Fibroblast of lung (primary cell): ENCODE data around the gene SPATA2L. TPM values are rescaled to one million over a fixed set of nuclear protein-coding genes. Genes with fewer than 3 reads are reported as not detected.

Source experiments
- DNase-seq, 2 donors: peaks; one replicate each; pipeline versions ENCODE4 v3.0.0 to v3.0.0-alpha.2; 2010; ENCODE audit warnings: low read depth in 2 of 2
- H2AFZ ChIP-seq: 2 replicates; pipeline ENCODE4 v1.5.1; 2012; ENCODE audit warnings: low read length, control low read depth, inconsistent platforms
- H3K27ac ChIP-seq: 2 replicates; pipeline ENCODE4 v1.5.1; 2011; ENCODE audit warnings: low read length, control low read depth; ENCODE audit not compliant: insufficient read depth
- H3K27me3 ChIP-seq: 2 replicates; pipeline ENCODE4 v1.5.1; 2011; ENCODE audit warnings: mild to moderate bottlenecking, low read length; ENCODE audit not compliant: control insufficient read depth, insufficient read depth
- H3K36me3 ChIP-seq: 2 replicates; pipeline ENCODE4 v1.5.1; 2011; ENCODE audit warnings: low read length; ENCODE audit not compliant: control insufficient read depth, insufficient read depth
- H3K4me1 ChIP-seq: 2 replicates; pipeline ENCODE4 v1.5.1; 2011; ENCODE audit warnings: low read length; ENCODE audit not compliant: control insufficient read depth, insufficient read depth; ENCODE audit errors: extremely low read depth
- H3K4me2 ChIP-seq: 2 replicates; pipeline ENCODE4 v1.5.1; 2011; ENCODE audit warnings: low read length, control low read depth; ENCODE audit not compliant: insufficient read depth; ENCODE audit errors: extremely low read depth
- H3K4me3 ChIP-seq, 4 experiments: fragments of 200-600 bp in 1 of 4; sonication (generic) in 1 of 4; replicated peaks in 1 of 4; 2 replicates each; pipeline ENCODE4 v1.5.1; 2011 to 2016; ENCODE audit warnings: low read length in 4 of 4, low read depth in 3 of 4, mild to moderate bottlenecking in 3 of 4, control low read depth in 2 of 4, inconsistent platforms in 1 of 4, mixed read lengths in 1 of 4; ENCODE audit not compliant: insufficient read depth in 1 of 4; ENCODE audit errors: control extremely low read depth in 1 of 4
- H3K79me2 ChIP-seq: 2 replicates; pipeline ENCODE4 v1.5.1; 2012; ENCODE audit warnings: mild to moderate bottlenecking, low read length, inconsistent platforms; ENCODE audit not compliant: control insufficient read depth, insufficient read depth
- H3K9ac ChIP-seq: 2 replicates; pipeline ENCODE4 v1.5.1; 2011; ENCODE audit warnings: mild to moderate bottlenecking, low read length, control low read depth; ENCODE audit not compliant: insufficient read depth
- H3K9me3 ChIP-seq: 2 replicates; pipeline ENCODE4 v1.5.1; 2012; ENCODE audit warnings: low read depth, low read length; ENCODE audit not compliant: control insufficient read depth, insufficient read depth
- H4K20me1 ChIP-seq: 2 replicates; pipeline ENCODE4 v1.5.1; 2011; ENCODE audit warnings: low read length; ENCODE audit not compliant: control insufficient read depth, insufficient read depth; ENCODE audit errors: extremely low read depth
- EZH2 ChIP-seq: IDR thresholded peaks from 2 replicates; pipeline ENCODE4 v1.5.1; 2012; ENCODE audit warnings: low read length, control low read depth, mild to moderate bottlenecking; ENCODE audit errors: missing control alignments
- polyA plus RNA-seq, 2 donors: library from polyadenylated mRNA; depleted of rRNA in 1 of 2; stranded (reverse) in 1 of 2; unstranded in 1 of 2; fragments of >200 nt; gene quantifications; 2 replicates each; pipeline ENCODE4 v1.2.1, GENCODE V29; 2011 to 2012; ENCODE audit warnings: missing spikeins in 1 of 2
- total RNA-seq: library from RNA; depleted of rRNA; stranded (reverse); fragments of >200 nt; gene quantifications from 2 replicates; pipeline ENCODE4 v1.2.1, GENCODE V29; 2014
- TF ChIP-seq, protein P1 (sequence below), 2 donors: IDR thresholded peaks in 1 of 2; conservative IDR thresholded peaks in 1 of 2; 1 replicate in 1 of 2; 2 replicates in 1 of 2; pipeline ENCODE4 v1.5.1; 2011 to 2012; ENCODE audit warnings: low read length in 2 of 2, control low read depth in 1 of 2, inconsistent platforms in 1 of 2, low read depth in 1 of 2, mild to moderate bottlenecking in 1 of 2

Gene SPATA2L
- total and polyA plus RNA-seq, 2 donors (not counting 1 experiment from before 2014, with no cell fraction given), result 1.7 to 7.3 TPM

DNA sequence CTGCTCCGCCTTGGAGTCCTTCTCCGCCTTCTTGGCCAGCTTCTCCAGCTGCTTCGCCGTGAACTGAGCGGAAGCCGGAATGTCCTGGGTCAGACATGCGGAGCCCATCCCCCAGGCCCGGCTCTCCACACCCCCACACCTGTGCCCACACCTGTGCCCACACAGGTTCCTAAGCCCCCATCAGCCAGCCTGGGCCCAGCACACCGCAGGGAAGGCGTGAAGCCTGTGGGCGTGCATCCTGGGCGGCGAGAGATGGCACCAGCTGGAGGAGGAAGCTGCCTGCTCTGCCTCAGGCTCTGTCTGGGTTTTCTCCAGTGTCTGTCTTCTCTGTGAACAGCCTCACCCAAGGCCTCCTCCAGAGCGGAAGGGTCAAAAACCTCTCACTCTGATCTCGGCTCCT lies 49.9 kb downstream of the SPATA2L start:
- Histone ChIP-seq H3K4me2 (no peak overlapping the region), H3K9me3 (no peaks in the 10 kb centered on the region), H3K4me3 (no peak overlapping the region), H4K20me1 (no peaks in the 10 kb centered on the region), H3K27me3 (no peaks in the 10 kb centered on the region), H3K27ac (no peak overlapping the region), H3K79me2 (peaks cover 36% of the 10 kb centered on the region), H3K9ac (no peak overlapping the region), H2AFZ (no peak overlapping the region), H3K36me3 (peaks cover 13% of the 10 kb centered on the region), H3K4me1 (peaks cover 3% of the 10 kb centered on the region)
- DNase-seq, result no peak
- TF ChIP-seq, protein P1, sequence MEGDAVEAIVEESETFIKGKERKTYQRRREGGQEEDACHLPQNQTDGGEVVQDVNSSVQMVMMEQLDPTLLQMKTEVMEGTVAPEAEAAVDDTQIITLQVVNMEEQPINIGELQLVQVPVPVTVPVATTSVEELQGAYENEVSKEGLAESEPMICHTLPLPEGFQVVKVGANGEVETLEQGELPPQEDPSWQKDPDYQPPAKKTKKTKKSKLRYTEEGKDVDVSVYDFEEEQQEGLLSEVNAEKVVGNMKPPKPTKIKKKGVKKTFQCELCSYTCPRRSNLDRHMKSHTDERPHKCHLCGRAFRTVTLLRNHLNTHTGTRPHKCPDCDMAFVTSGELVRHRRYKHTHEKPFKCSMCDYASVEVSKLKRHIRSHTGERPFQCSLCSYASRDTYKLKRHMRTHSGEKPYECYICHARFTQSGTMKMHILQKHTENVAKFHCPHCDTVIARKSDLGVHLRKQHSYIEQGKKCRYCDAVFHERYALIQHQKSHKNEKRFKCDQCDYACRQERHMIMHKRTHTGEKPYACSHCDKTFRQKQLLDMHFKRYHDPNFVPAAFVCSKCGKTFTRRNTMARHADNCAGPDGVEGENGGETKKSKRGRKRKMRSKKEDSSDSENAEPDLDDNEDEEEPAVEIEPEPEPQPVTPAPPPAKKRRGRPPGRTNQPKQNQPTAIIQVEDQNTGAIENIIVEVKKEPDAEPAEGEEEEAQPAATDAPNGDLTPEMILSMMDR (conservative IDR thresholded peaks at IDR 0.05 in 1 of 2, IDR thresholded peaks at IDR 0.05 in 1 of 2; ENCODE audit: low read depth in 1 of 2, low read length in 2 of 2), result no peak
- TF ChIP-seq EZH2, result no peak

DNA sequence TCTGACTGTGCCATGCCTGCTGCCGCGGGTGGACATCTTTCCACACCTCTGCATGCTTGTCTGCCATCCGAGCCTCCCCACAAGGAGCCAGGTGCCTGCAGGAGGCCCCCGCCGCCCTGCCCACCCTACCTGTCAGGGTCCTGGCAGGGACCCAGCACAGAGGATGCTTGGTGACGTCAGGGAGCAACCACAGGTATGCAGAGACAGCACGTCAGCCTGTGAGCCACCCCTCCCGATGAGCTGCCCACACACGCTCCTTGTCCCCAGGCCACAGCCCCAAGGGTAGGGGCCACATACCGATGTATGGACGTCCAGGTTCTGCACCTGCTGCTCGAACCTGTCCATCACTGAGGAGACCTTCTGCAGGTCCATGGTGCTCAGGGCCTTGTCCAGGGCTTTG lies 54.6 kb downstream of the SPATA2L start:
- Histone ChIP-seq H3K4me2 (no peak overlapping the region), H3K9ac (no peak overlapping the region), H3K4me1 (no peaks in the 10 kb centered on the region), H3K27ac (no peak overlapping the region), H2AFZ (no peak overlapping the region), H3K36me3 (peaks cover 26% of the 10 kb centered on the region), H3K9me3 (no peaks in the 10 kb centered on the region), H4K20me1 (no peaks in the 10 kb centered on the region), H3K27me3 (no peaks in the 10 kb centered on the region), H3K4me3 (no peak overlapping the region), H3K79me2 (peaks cover 8% of the 10 kb centered on the region)
- no peak for TF ChIP-seq EZH2
- TF ChIP-seq, protein P1 (conservative IDR thresholded peaks at IDR 0.05 in 1 of 2, IDR thresholded peaks at IDR 0.05 in 1 of 2; ENCODE audit: low read depth in 1 of 2, low read length in 2 of 2), result no peak
- no peak for DNase-seq

Other genes with a start within 250 kb of the SPATA2L start
- 39.8 and 71.2 TPM in 2 replicates for gene ANKRD11, start 211.1 kb downstream of the SPATA2L start, total RNA-seq
- gene ANKRD11, start 211.1 kb downstream of the SPATA2L start, polyA plus RNA-seq, result 41.5 and 48.8 TPM in 2 replicates
- gene SPG7, start 193.3 kb downstream of the SPATA2L start, total RNA-seq, result 83.5 and 107 TPM in 2 replicates
- 35.1 and 53.3 TPM in 2 replicates for gene SPG7, start 193.3 kb downstream of the SPATA2L start, polyA plus RNA-seq
- 3,823 and 3,824 TPM in 2 replicates for gene RPL13, start 141.0 kb downstream of the SPATA2L start, total RNA-seq
- 1,441 and 1,442 TPM in 2 replicates for gene RPL13, start 141.0 kb downstream of the SPATA2L start, polyA plus RNA-seq
- 13.1 and 53.0 TPM in 2 replicates for gene CPNE7, start 125.9 kb downstream of the SPATA2L start, total RNA-seq
- gene CPNE7, start 125.9 kb downstream of the SPATA2L start, polyA plus RNA-seq, result 10.2 and 14.5 TPM in 2 replicates
- under 0.01 and 0.17 TPM in 2 replicates for gene DPEP1, start 88.1 kb downstream of the SPATA2L start, total RNA-seq
- gene DPEP1, start 88.1 kb downstream of the SPATA2L start, polyA plus RNA-seq, result not detected in 2 replicates
- 60.9 and 66.2 TPM in 2 replicates for gene CHMP1A, start 44.0 kb downstream of the SPATA2L start, total RNA-seq
- gene CHMP1A, start 44.0 kb downstream of the SPATA2L start, polyA plus RNA-seq, result 61.0 and 65.3 TPM in 2 replicates
- 1.5 and 2.0 TPM in 2 replicates for gene SPATA33, start 43.9 kb downstream of the SPATA2L start, total RNA-seq
- gene SPATA33, start 43.9 kb downstream of the SPATA2L start, polyA plus RNA-seq, result 2.8 and 5.2 TPM in 2 replicates
- gene CDK10, start 15.0 kb downstream of the SPATA2L start, total RNA-seq, result 37.5 and 41.9 TPM in 2 replicates
- gene CDK10, start 15.0 kb downstream of the SPATA2L start, polyA plus RNA-seq, result 22.9 and 27.3 TPM in 2 replicates
- gene VPS9D1, start 19.2 kb upstream of the SPATA2L start, total RNA-seq, result 7.2 and 13.0 TPM in 2 replicates
- 6.3 and 6.4 TPM in 2 replicates for gene VPS9D1, start 19.2 kb upstream of the SPATA2L start, polyA plus RNA-seq
- gene ZNF276, start 19.8 kb upstream of the SPATA2L start, total RNA-seq, result 12.7 and 12.8 TPM in 2 replicates
- 6.2 and 7.3 TPM in 2 replicates for gene ZNF276, start 19.8 kb upstream of the SPATA2L start, polyA plus RNA-seq
- 1.8 and 5.1 TPM in 2 replicates for gene FANCA, start 114.9 kb upstream of the SPATA2L start, total RNA-seq
- gene FANCA, start 114.9 kb upstream of the SPATA2L start, polyA plus RNA-seq, result 6.9 and 26.1 TPM in 2 replicates
- gene SPIRE2, start 126.8 kb upstream of the SPATA2L start, total RNA-seq, result 2.6 and 3.8 TPM in 2 replicates
- 0.59 and 1.8 TPM in 2 replicates for gene SPIRE2, start 126.8 kb upstream of the SPATA2L start, polyA plus RNA-seq
- gene TCF25, start 171.9 kb upstream of the SPATA2L start, total RNA-seq, result 171 and 176 TPM in 2 replicates
- 150 and 158 TPM in 2 replicates for gene TCF25, start 171.9 kb upstream of the SPATA2L start, polyA plus RNA-seq
- gene MC1R, start 217.2 kb upstream of the SPATA2L start, total RNA-seq, result 3.1 and 4.3 TPM in 2 replicates
- 2.9 and 3.0 TPM in 2 replicates for gene MC1R, start 217.2 kb upstream of the SPATA2L start, polyA plus RNA-seq
- gene TUBB3, start 221.6 kb upstream of the SPATA2L start, total RNA-seq, result 253 and 294 TPM in 2 replicates
- gene TUBB3, start 221.6 kb upstream of the SPATA2L start, polyA plus RNA-seq, result 134 and 233 TPM in 2 replicates
- gene DEF8, start 247.1 kb upstream of the SPATA2L start, total RNA-seq, result 68.8 and 102 TPM in 2 replicates
- gene DEF8, start 247.1 kb upstream of the SPATA2L start, polyA plus RNA-seq, result 63.5 and 93.1 TPM in 2 replicates